Measurements from ENCODE around the gene CYP3A4.
"Not testable (repeated sequence)": the region's sequence is repeated elsewhere in the genome, so short reads cannot be mapped to it uniquely, and the experiment has no call there.

DNA sequence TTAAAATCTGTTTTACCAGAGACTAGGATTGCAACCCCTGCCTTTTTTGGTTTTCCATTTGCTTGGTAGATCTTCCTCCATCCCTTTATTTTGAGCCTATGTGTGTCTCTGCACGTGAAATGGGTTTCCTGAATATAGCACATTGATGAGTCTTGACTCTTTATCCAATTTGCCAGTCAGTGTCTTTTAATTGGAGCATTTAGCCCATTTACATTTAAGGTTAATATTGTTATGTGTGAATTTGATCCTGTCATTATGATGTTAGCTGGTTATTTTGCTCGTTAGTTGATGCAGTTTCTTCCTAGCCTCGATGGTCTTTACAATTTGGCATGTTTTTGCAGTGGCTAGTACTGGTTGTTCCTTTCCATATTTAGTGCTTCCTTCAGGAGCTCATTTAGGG is 17.4 kb upstream of the CYP3A4 start:
- TF ChIP-seq, protein P1, sequence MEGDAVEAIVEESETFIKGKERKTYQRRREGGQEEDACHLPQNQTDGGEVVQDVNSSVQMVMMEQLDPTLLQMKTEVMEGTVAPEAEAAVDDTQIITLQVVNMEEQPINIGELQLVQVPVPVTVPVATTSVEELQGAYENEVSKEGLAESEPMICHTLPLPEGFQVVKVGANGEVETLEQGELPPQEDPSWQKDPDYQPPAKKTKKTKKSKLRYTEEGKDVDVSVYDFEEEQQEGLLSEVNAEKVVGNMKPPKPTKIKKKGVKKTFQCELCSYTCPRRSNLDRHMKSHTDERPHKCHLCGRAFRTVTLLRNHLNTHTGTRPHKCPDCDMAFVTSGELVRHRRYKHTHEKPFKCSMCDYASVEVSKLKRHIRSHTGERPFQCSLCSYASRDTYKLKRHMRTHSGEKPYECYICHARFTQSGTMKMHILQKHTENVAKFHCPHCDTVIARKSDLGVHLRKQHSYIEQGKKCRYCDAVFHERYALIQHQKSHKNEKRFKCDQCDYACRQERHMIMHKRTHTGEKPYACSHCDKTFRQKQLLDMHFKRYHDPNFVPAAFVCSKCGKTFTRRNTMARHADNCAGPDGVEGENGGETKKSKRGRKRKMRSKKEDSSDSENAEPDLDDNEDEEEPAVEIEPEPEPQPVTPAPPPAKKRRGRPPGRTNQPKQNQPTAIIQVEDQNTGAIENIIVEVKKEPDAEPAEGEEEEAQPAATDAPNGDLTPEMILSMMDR (IDR thresholded peaks at IDR 0.05): not testable (repeated sequence)
- TF ChIP-seq EP300 (IDR thresholded peaks at IDR 0.05; ENCODE audit: low read depth); POLR2A (IDR thresholded peaks at IDR 0.05); POLR2AphosphoS5 (IDR thresholded peaks at IDR 0.05): not testable (repeated sequence)

All from transverse colon (tissue), 4 donors.